AG04450 (cell line): Measurements from ENCODE around the gene SCUBE1. TPM values are rescaled to one million over a fixed set of nuclear protein-coding genes. Genes with fewer than 3 reads are reported as not detected.

ENCODE experiments used
- CTCF ChIA-PET: fragments of 300-600, 350-600 bp; formaldehyde crosslinking; extraction: SDS; loops from one replicate; lab custom pipeline; 2022; ENCODE audit warnings: antibody characterized with exemption, inconsistent platforms; lab: Charles Lee
- POLR2A ChIA-PET: fragments of 350-600 bp; formaldehyde crosslinking; extraction: SDS; loops from one replicate; lab custom pipeline; 2021; ENCODE audit warnings: antibody characterized with exemption, inconsistent platforms; lab: Yijun Ruan, JAX
- DNase-seq: peaks from one replicate; pipeline ENCODE4 v3.0.0-alpha.2; 2011; ENCODE audit warnings: low read depth, low spot score
- H3K27ac ChIP-seq: one replicate; pipeline ENCODE4 v1.5.1; 2012; ENCODE audit warnings: low read depth, low read length, control low read depth
- H3K27me3 ChIP-seq: one replicate; pipeline ENCODE4 v1.6.0; 2012; ENCODE audit warnings: low read length; ENCODE audit not compliant: control insufficient read depth, insufficient read depth
- H3K4me3 ChIP-seq: 2 replicates; pipeline ENCODE4 v1.5.1; 2011; ENCODE audit warnings: mild to moderate bottlenecking, low read depth, low read length, control low read depth
- H3K9me3 ChIP-seq: 2 replicates; pipeline ENCODE4 v1.5.1; 2012; ENCODE audit warnings: low read length; ENCODE audit not compliant: control insufficient read depth, insufficient read depth
- CTCF ChIP-seq: IDR thresholded peaks from 2 replicates; pipeline ENCODE4 v1.5.1; 2011; ENCODE audit warnings: low read depth, low read length, control low read depth, inconsistent platforms
- polyA plus RNA-seq: library from polyadenylated mRNA; depleted of rRNA; stranded (reverse); fragments of >200 nt; gene quantifications from 2 replicates; pipeline ENCODE4 v1.2.3, GENCODE V29; 2011

SCUBE1 gene
- polyA plus RNA-seq, 1 experiment = not detected

GRCh38 chr22:43168471-43169309 lies 174.5 kb downstream of the SCUBE1 start:
- H3K9me3 ChIP-seq = no peaks in the 10 kb centered on the region
- no peak overlapping the region for H3K4me3 ChIP-seq
- CTCF ChIA-PET = no interaction called here
- H3K27ac ChIP-seq = peak overlapping the region; percentile 21
- POLR2A ChIA-PET = no interaction called here
- H3K27me3 ChIP-seq = no peaks in the 10 kb centered on the region
- DNase-seq = no peak
- no peak for TF ChIP-seq CTCF

- Histone ChIP-seq H3K27me3 (no peaks in the 10 kb centered on the region), H3K4me3 (no peak overlapping the region), H3K27ac (no peak overlapping the region), H3K9me3 (no peaks in the 10 kb centered on the region)
- DNase-seq = no peak
- ChIA-PET CTCF (no interaction called here), POLR2A (no interaction called here)
- no peak for TF ChIP-seq CTCF
These were observed 176.1 kb downstream of the SCUBE1 start for GRCh38 chr22:43167001-43167589.

- Histone ChIP-seq H3K27me3 (no peaks in the 10 kb centered on the region), H3K9me3 (no peaks in the 10 kb centered on the region), H3K4me3 (no peak overlapping the region), H3K27ac (no peak overlapping the region)
- DNase-seq = no peak
- no peak for TF ChIP-seq CTCF
- POLR2A ChIA-PET = no interaction called here
- CTCF ChIA-PET = no interaction called here
These were observed 176.8 kb downstream of the SCUBE1 start for GRCh38 chr22:43166132-43166930.

- no peak for TF ChIP-seq CTCF
- CTCF ChIA-PET = interaction anchor here (1.2 kb wide), 1 partner anchor 23 kb away, joined by 4 read pairs; no protein-coding TSS in a partner anchor
- DNase-seq = no peak
These were observed 178.5 kb downstream of the SCUBE1 start for GRCh38 chr22:43164636-43165035.

More at GRCh38 chr22:43164636-43165035, 178.5 kb downstream of the SCUBE1 start:
- POLR2A ChIA-PET = no interaction called here
- no peak overlapping the region for H3K4me3 ChIP-seq
- no peak overlapping the region for H3K27ac ChIP-seq
- H3K9me3 ChIP-seq = no peaks in the 10 kb centered on the region
- no peaks in the 10 kb centered on the region for H3K27me3 ChIP-seq
